IMR-90 (cell line): ENCODE results near the gene CREBZF. TPM values are rescaled to one million over a fixed set of nuclear protein-coding genes. Genes with fewer than 3 reads are reported as not detected.

Experiments used
- ATAC-seq: fragments of 200-7000 bp; cut with Tn5 transposase; 2 replicates; pipeline ENCODE4 v1.9.1; 2020; ENCODE audit warnings: low read depth, mild to moderate bottlenecking, moderate library complexity
- BruUV-seq: library from RNA; stranded (reverse); fragments of 400-500 nt; replicated peaks from 2 replicates; lab custom pipeline; 2021; lab: Mats Ljungman, UMichigan
- CTCF ChIA-PET: fragments of 300-600 bp; formaldehyde crosslinking; extraction: SDS; loops from one replicate; lab custom pipeline; 2021; ENCODE audit warnings: antibody characterized with exemption; lab: Yijun Ruan, JAX
- POLR2A ChIA-PET: fragments of 300-600 bp; sonication (Branson Sonifier 250); formaldehyde crosslinking; loops from one replicate; lab custom pipeline; 2022; ENCODE audit warnings: antibody characterized with exemption; ENCODE audit not compliant: unreplicated experiment; lab: Charles Lee
- DNase-seq: peaks from one replicate; pipeline ENCODE4 v3.0.0; 2013
- H2AFZ ChIP-seq: replicated peaks from 2 replicates; pipeline ENCODE3; 2013; ENCODE audit warnings: low read length, mild to moderate bottlenecking; ENCODE audit not compliant: poor library complexity
- H2AK5ac ChIP-seq: 2 replicates; pipeline ENCODE4 v1.6.1; 2013; ENCODE audit warnings: low read depth, low read length, inconsistent platforms
- H2AK9ac ChIP-seq: replicated peaks from 2 replicates; pipeline ENCODE3; 2013; ENCODE audit warnings: mild to moderate bottlenecking, low read depth, low read length, moderate library complexity; ENCODE audit not compliant: poor library complexity
- H2BK120ac ChIP-seq: 2 replicates; pipeline ENCODE4 v1.6.1; 2013; ENCODE audit warnings: low read depth, low read length, inconsistent platforms
- H2BK15ac ChIP-seq: 3 replicates; pipeline ENCODE4 v1.6.1; 2013; ENCODE audit warnings: low read depth, low read length, inconsistent platforms
- H2BK20ac ChIP-seq: 2 replicates; pipeline ENCODE4 v1.6.1; 2013; ENCODE audit warnings: low read depth, mild to moderate bottlenecking, inconsistent platforms, low read length, moderate library complexity
- H2BK5ac ChIP-seq: 2 replicates; pipeline ENCODE4 v1.6.1; 2013; ENCODE audit warnings: mild to moderate bottlenecking, low read depth, low read length, inconsistent platforms; ENCODE audit not compliant: poor library complexity, severe bottlenecking
- H3K14ac ChIP-seq: replicated peaks from 2 replicates; pipeline ENCODE4 v1.6.1; 2013; ENCODE audit warnings: low read depth, low read length, inconsistent platforms
- H3K18ac ChIP-seq: 2 replicates; pipeline ENCODE4 v1.6.1; 2013; ENCODE audit warnings: low read depth, low read length, control low read depth
- H3K23ac ChIP-seq: 2 replicates; pipeline ENCODE4 v1.6.1; 2013; ENCODE audit warnings: low read depth, low read length, inconsistent platforms
- H3K27ac ChIP-seq: 2 replicates; pipeline ENCODE4 v1.5.1; 2013; ENCODE audit warnings: mild to moderate bottlenecking, control low read depth, low read length; ENCODE audit not compliant: insufficient read depth
- H3K27me3 ChIP-seq: 2 replicates; pipeline ENCODE4 v1.6.1; 2013; ENCODE audit warnings: low read length; ENCODE audit not compliant: control insufficient read depth, insufficient read depth
- H3K36me3 ChIP-seq: 2 replicates; pipeline ENCODE4 v1.6.1; 2013; ENCODE audit warnings: low read length, mixed read lengths; ENCODE audit not compliant: control insufficient read depth, insufficient read depth
- H3K4ac ChIP-seq: 2 replicates; pipeline ENCODE4 v1.6.1; 2013; ENCODE audit warnings: low read depth, low read length, inconsistent platforms
- H3K4me1 ChIP-seq: 2 replicates; pipeline ENCODE4 v1.6.1; 2013; ENCODE audit warnings: low read length, mixed read lengths; ENCODE audit not compliant: control insufficient read depth, insufficient read depth
- H3K4me2 ChIP-seq: 2 replicates; pipeline ENCODE4 v1.6.1; 2013; ENCODE audit warnings: low read depth, mild to moderate bottlenecking, control low read depth, low read length, moderate library complexity
- H3K4me3 ChIP-seq: 2 replicates; pipeline ENCODE4 v1.5.1; 2013; ENCODE audit warnings: low read depth, mild to moderate bottlenecking, control low read depth, low read length, moderate library complexity; ENCODE audit not compliant: insufficient read depth
- H3K56ac ChIP-seq: 2 replicates; pipeline ENCODE4 v1.6.1; 2013; ENCODE audit warnings: low read length, inconsistent platforms; ENCODE audit not compliant: insufficient read depth; ENCODE audit errors: extremely low read depth
- H3K79me1 ChIP-seq, 2 experiments: 2 replicates each; pipeline ENCODE4 v1.6.1; 2013; ENCODE audit warnings: low read length in 2 of 2, inconsistent platforms in 1 of 2, low read depth in 1 of 2
- H3K9ac ChIP-seq: 2 replicates; pipeline ENCODE4 v1.6.1; 2013; ENCODE audit warnings: low read depth, low read length, control low read depth
- H3K9me1 ChIP-seq: 2 replicates; pipeline ENCODE4 v1.6.1; 2013; ENCODE audit warnings: low read length, inconsistent platforms; ENCODE audit not compliant: insufficient read depth
- H3K9me3 ChIP-seq: 2 replicates; pipeline ENCODE4 v1.6.1; 2013; ENCODE audit warnings: low read length; ENCODE audit not compliant: control insufficient read depth, insufficient read depth
- H4K20me1 ChIP-seq: 2 replicates; pipeline ENCODE4 v1.6.1; 2013; ENCODE audit warnings: low read length, inconsistent platforms; ENCODE audit not compliant: insufficient read depth
- H4K5ac ChIP-seq: 2 replicates; pipeline ENCODE4 v1.6.1; 2013; ENCODE audit warnings: mild to moderate bottlenecking, low read depth, low read length, control low read depth
- H4K8ac ChIP-seq, 2 experiments: 2 replicates each; pipeline ENCODE4 v1.6.1; 2013; ENCODE audit warnings: low read depth in 2 of 2, low read length in 2 of 2, control low read depth in 1 of 2, inconsistent platforms in 1 of 2
- H4K91ac ChIP-seq: 2 replicates; pipeline ENCODE4 v1.6.1; 2013; ENCODE audit warnings: low read depth, low read length, inconsistent platforms; ENCODE audit not compliant: insufficient read depth
- BHLHE40 ChIP-seq: fragments of 150-350 bp; IDR thresholded peaks from 2 replicates; pipeline ENCODE4 v1.6.1; 2016; ENCODE audit warnings: mild to moderate bottlenecking, low read depth, low read length
- CEBPB ChIP-seq: IDR thresholded peaks from 2 replicates; pipeline ENCODE4 v1.6.1; 2012; ENCODE audit warnings: low read depth, low read length, improper control_type of control experiment
- CHD1 ChIP-seq: IDR thresholded peaks from 2 replicates; pipeline ENCODE4 v1.6.1; 2012; ENCODE audit warnings: low read depth, low read length, improper control_type of control experiment
- CTCF ChIP-seq: conservative IDR thresholded peaks from 2 replicates; pipeline ENCODE4 v1.5.1; 2012; ENCODE audit warnings: mild to moderate bottlenecking, low read depth, low read length, improper control_type of control experiment
- ELK1 ChIP-seq: fragments of 150-350 bp; IDR thresholded peaks from 2 replicates; pipeline ENCODE4 v1.6.1; 2016; ENCODE audit warnings: low read depth, mild to moderate bottlenecking, low read length, moderate library complexity, borderline replicate concordance
- FOS ChIP-seq: fragments of 150-350 bp; IDR thresholded peaks from 2 replicates; pipeline ENCODE4 v1.6.1; 2016; ENCODE audit warnings: low read depth, low read length
- MAFK ChIP-seq: IDR thresholded peaks from 2 replicates; pipeline ENCODE4 v1.6.1; 2012; ENCODE audit warnings: low read depth, low read length, improper control_type of control experiment
- MAZ ChIP-seq: IDR thresholded peaks from 2 replicates; pipeline ENCODE4 v1.6.1; 2012; ENCODE audit warnings: low read depth, mild to moderate bottlenecking, low read length, improper control_type of control experiment, moderate library complexity, borderline replicate concordance
- MXI1 ChIP-seq: IDR thresholded peaks from 2 replicates; pipeline ENCODE4 v1.6.1; 2012; ENCODE audit warnings: low read depth, mild to moderate bottlenecking, low read length, moderate library complexity, borderline replicate concordance
- NFE2L2 ChIP-seq: fragments of 150-350 bp; IDR thresholded peaks from 2 replicates; pipeline ENCODE4 v1.6.1; 2016; ENCODE audit warnings: low read depth, mild to moderate bottlenecking, low read length
- POLR2A ChIP-seq: IDR thresholded peaks from 2 replicates; pipeline ENCODE4 v1.6.1; 2012; ENCODE audit warnings: mild to moderate bottlenecking, low read depth, low read length
- RAD21 ChIP-seq: IDR thresholded peaks from 2 replicates; pipeline ENCODE4 v1.6.1; 2012; ENCODE audit warnings: low read length, improper control_type of control experiment
- RCOR1 ChIP-seq: IDR thresholded peaks from 2 replicates; pipeline ENCODE4 v1.6.1; 2012; ENCODE audit warnings: mild to moderate bottlenecking, low read length, improper control_type of control experiment; ENCODE audit not compliant: insufficient replicate concordance
- RFX5 ChIP-seq: IDR thresholded peaks from 2 replicates; pipeline ENCODE4 v1.8.0; 2012; ENCODE audit warnings: low read depth, mild to moderate bottlenecking, low read length, moderate library complexity
- SMC3 ChIP-seq: fragments of 150-350 bp; IDR thresholded peaks from 2 replicates; pipeline ENCODE4 v1.6.1; 2016; ENCODE audit warnings: low read depth, mild to moderate bottlenecking, antibody characterized with exemption, low read length, moderate library complexity
- USF2 ChIP-seq: fragments of 150-350 bp; IDR thresholded peaks from 2 replicates; pipeline ENCODE4 v1.6.1; 2017; ENCODE audit warnings: mild to moderate bottlenecking, antibody characterized with exemption, low read length, low read depth
- WGBS, 2 experiments: methylation state at CpG; one replicate each; pipeline versions ENCODE4 v1.1.5 to v1.1.7; 2013; ENCODE audit warnings: missing lambda C conversion rate in 2 of 2; ENCODE audit not compliant: insufficient read length in 1 of 2; ENCODE audit errors: extremely low coverage in 2 of 2; 5-methylcytosine and 5-hydroxymethylcytosine counted together
- dilution Hi-C: fragments of 300-500 bp; cut with HindIII; formaldehyde crosslinking; loops from one replicate; pipeline ENCODE4 v1.14.3; 2018; ENCODE audit warnings: low sequenced_read_pairs; ENCODE audit not compliant: unreplicated experiment
- in situ Hi-C: fragments of 300-500 bp; cut with MboI; formaldehyde crosslinking; loops from 3 replicates; pipeline ENCODE4 v1.14.3; 2019; ENCODE audit warnings: low sequenced_read_pairs, inconsistent platforms, mixed read lengths
- intact Hi-C: fragments of 100-400 bp; cut with micrococcal nuclease; formaldehyde crosslinking; loops from 2 replicates; pipeline ENCODE4 v1.10.0; 2022
- polyA plus RNA-seq, 3 experiments: library from polyadenylated mRNA; depleted of rRNA; stranded (reverse); fragments of >200 nt; gene quantifications; 2 replicates each; pipeline ENCODE4 v1.2.3, GENCODE V29; 2012; ENCODE audit warnings: low replicate concordance in 1 of 3
- total RNA-seq: library from RNA; depleted of rRNA; stranded (reverse); fragments of >200 nt; gene quantifications from 2 replicates; pipeline ENCODE4 v1.2.3, GENCODE V29; 2012

CREBZF gene
- total and polyA plus RNA-seq, 2 of the 4 experiments (the other 2 are of a cell fraction), result 12.5 to 17.7 TPM

- H2BK15ac ChIP-seq, result no peak overlapping the region
- no peak overlapping the region for H3K14ac ChIP-seq
- H4K8ac ChIP-seq, result no peak overlapping the region
- no peak overlapping the region for H2AFZ ChIP-seq
- dilution Hi-C loops, result no loop called here
- no peak overlapping the region for H4K91ac ChIP-seq
- WGBS, 2 experiments, result 88% methylated on average over 5 of the region's 8 CpGs; no CpG with 5 or more reads in 1 of the 2 experiments
- no peak overlapping the region for H3K9ac ChIP-seq
- no TSS peak for BruUV-seq
- no peak for DNase-seq
- H2AK9ac ChIP-seq, result no peak overlapping the region
- H3K4me1 ChIP-seq, result no peaks in the 10 kb centered on the region
- no peak overlapping the region for H3K27ac ChIP-seq
- in situ Hi-C loops, result no loop called here
- no peaks in the 10 kb centered on the region for H3K79me1 ChIP-seq
- no peaks in the 10 kb centered on the region for H3K36me3 ChIP-seq
- H3K27me3 ChIP-seq, result no peaks in the 10 kb centered on the region
- no peak overlapping the region for H2BK5ac ChIP-seq
- TF ChIP-seq BHLHE40 (no peak), POLR2A (no peak), RCOR1 (no peak), MXI1 (no peak), FOS (no peak), CHD1 (no peak), RAD21 (no peak), CEBPB (no peak), RFX5 (no peak), MAFK (no peak), ELK1 (no peak), USF2 (no peak), MAZ (no peak), CTCF (no peak), NFE2L2 (no peak), SMC3 (no peak)
- H3K4me2 ChIP-seq, result no peak overlapping the region
- no peak overlapping the region for H3K23ac ChIP-seq
- H3K9me3 ChIP-seq, result no peaks in the 10 kb centered on the region
- H2BK20ac ChIP-seq, result no peak overlapping the region
- CTCF ChIA-PET, result no interaction called here
- no peaks in the 10 kb centered on the region for H3K9me1 ChIP-seq
- H2BK120ac ChIP-seq, result no peak overlapping the region
- no peak overlapping the region for H4K5ac ChIP-seq
- no peaks in the 10 kb centered on the region for H4K20me1 ChIP-seq
- no peak overlapping the region for H3K18ac ChIP-seq
- no peak overlapping the region for H2AK5ac ChIP-seq
- no peak overlapping the region for H3K4ac ChIP-seq
- no peak overlapping the region for H3K56ac ChIP-seq
- no peak for ATAC-seq
- intact Hi-C loops, result no loop called here
- no peak overlapping the region for H3K4me3 ChIP-seq
- POLR2A ChIA-PET, result no interaction called here
These were observed 7.4 kb upstream of the CREBZF start for GRCh38 chr11:85672105-85672902.
